Stimulated activated CD4-positive, alpha-beta T cell treated with anti-CD3 and anti-CD28 coated beads, TNF-alpha, amount 100 ng/mL, for 24 hours (primary cell): Measurements from ENCODE around the gene MAP2K7.
"Not testable (repeated sequence)": the region's sequence is repeated elsewhere in the genome, so short reads cannot be mapped to it uniquely, and the experiment has no call there.

Experiments
- DNase-seq, 3 experiments: peaks; one replicate each; pipeline ENCODE4 v3.0.0-alpha.2; 2020; ENCODE audit warnings: low read depth in 3 of 3

MAP2K7 gene

GRCh38 chr19:7931221-7932061 is 27.8 kb downstream of the MAP2K7 start:
- DNase-seq, result no peak

DNA sequence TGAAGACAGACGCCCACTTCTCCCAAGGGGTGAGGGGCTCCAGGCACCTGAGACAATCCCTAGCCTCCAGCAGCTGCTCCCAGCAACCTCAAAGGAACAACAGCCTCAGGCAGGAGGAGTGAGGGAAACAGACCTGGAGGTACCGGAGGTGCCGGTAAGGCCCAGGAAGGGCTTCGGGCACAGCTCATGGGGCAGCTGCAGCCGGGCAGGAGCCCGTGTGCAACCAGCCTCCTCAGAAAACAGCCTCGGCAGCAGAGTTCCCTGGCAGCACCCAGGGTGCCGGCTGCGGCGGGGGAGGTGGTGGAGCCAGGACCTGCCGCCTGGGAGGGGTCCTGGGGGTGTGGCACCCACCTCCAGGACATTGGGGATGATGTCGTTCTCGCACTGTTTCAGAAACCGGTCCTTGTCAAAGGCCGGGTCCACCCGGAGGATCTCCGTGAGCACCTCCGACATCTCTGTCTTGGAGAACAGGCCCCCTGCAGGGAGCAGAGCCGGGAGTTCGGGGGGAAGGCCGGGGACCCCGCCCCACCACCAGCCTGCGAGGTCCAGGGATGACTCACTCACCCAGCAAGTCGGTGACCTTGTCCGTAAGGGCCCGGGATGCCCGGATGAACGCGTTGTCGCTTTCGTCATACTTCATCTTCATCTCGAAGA is 28.7 kb downstream of the MAP2K7 start:
- DNase-seq, result no peak

DNA sequence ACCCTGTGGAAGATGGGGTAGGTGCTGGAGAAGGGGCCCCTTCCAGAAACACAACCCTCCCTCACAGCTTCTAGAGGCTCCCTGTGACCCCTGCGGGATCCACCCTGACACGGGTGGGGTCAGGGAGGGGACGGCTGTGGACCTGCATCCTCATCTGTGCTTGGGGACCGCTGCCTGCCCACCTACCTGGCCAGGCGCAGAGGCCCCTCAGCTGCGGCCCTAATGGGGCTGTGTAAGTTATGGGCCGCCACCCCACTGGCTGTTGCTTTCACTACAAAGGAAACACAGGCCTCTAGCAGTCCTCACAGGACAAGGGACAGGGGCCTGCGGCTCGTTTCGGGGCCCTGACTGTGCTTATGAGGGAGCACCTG is 29.2 kb downstream of the MAP2K7 start:
- no peak for DNase-seq

- no peak for DNase-seq
Observed at GRCh38 chr19:7933411-7933810, 29.7 kb downstream of the MAP2K7 start.

GRCh38 chr19:7933828-7934725 is 30.4 kb downstream of the MAP2K7 start:
- DNase-seq, result no peak

DNA sequence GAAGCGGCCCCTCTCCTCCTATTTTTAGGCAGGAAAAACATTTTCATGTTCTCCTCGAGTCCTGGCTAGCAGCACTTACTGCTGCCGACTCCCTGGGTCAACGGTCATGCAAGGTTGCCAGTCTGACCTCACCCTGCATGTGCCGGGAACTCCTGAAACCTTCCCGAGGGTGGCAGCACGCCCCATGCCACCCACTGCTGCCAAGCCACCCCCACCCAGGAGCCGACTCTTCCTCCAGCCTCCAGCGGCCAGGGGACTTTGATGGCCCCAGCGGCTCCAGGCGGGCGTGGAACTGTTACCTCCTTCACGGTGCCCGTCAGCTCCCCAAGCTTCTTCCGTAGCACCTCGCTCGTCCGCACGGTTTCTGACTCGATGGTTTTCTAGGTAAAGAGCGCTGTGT is 31.1 kb downstream of the MAP2K7 start:
- DNase-seq, result no peak

DNA sequence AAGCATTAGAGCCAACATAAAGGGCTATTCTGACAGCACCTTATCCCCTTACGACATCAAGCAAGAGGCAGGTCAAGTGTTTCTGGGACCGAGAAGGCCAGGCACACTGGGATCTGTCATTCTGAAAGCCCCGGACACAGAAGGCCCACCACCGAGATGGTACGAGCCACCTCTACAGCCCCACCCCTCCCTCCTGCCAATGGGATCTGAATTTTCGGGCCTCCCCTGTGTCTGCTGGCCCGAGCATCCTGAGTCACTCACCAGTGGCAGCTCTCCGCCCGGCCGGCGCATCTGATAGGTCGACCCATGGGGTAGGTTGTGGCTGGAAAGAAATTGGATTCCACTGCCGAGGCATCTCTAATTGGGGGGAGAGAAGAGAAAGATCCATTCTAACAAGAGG is 37.2 kb downstream of the MAP2K7 start:
- DNase-seq, result no peak

DNA sequence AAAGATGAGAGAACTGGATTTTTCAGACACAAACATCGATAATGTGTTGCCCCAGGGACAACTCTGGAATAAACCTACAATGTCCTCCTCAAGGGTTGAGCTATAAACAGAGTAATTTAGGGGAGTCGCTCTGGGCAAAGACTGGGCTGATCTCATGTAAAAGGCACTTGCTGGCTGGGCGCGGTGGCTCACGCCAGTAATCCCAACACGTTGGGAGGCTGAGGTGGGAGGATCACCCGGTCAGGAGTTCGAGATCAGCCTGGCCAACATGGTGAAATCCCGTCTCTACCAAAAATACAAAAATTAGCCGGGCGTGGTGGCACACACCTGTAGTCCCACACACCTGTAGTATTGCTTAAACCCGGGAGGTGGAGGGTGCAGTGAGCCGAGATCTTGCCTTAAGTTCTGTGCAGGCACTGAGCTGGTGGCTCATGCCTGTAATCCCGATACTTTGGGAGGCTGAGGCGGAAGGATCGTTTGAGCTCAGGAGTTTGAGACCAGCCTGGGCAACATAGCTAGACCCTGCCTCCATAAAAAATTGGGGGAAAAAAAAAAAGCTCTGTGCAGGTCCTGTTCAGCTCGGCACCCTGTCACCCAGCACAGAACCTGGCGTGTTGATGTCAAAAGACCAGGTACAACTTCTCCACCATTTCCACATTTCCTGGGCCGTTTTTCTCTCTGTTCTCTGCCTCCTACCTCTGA is 38.4 kb downstream of the MAP2K7 start:
- DNase-seq, result no peak

- DNase-seq, result no peak
Observed at GRCh38 chr19:7942981-7943443, 39.3 kb downstream of the MAP2K7 start.

GRCh38 chr19:7943444-7944176 is 39.9 kb downstream of the MAP2K7 start, which contains the start of gene TIMM44:
TIMM44 (minus strand) TSS chr19:7943666; CDS start chr19:7943651, 15 bp downstream.
- DNase-seq, result peak; percentile 98 to 99 (median 98)

DNA sequence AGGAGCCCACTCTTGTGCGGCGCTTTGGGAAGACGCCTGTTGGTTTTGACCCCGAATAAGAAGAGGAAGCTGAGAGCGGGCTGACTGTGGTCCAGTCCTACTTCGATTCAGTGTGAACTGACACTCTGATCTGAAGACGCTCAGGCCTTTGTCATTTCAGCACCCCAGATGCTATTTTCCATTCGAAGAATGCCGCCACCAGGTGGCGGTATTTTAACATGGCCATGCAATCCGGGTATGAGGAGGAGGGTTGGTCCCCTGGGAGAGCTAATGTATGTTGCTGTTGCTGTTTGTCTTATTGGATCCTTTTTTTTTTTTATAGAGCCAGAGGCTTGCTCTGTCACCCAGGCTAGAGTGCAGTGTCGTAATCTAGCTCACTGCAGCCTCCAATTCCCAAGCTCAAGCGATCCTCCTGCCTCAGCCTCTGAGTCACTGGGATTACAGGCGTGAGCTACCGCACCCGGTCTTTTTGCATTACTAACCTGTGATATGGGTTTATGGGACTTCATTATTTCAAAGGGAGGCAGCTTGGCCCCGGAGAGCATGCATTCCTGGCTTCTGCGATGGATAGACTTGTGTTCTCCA is 40.6 kb downstream of the MAP2K7 start:
- DNase-seq, result peak; percentile 69 to 87 (median 87)

DNA sequence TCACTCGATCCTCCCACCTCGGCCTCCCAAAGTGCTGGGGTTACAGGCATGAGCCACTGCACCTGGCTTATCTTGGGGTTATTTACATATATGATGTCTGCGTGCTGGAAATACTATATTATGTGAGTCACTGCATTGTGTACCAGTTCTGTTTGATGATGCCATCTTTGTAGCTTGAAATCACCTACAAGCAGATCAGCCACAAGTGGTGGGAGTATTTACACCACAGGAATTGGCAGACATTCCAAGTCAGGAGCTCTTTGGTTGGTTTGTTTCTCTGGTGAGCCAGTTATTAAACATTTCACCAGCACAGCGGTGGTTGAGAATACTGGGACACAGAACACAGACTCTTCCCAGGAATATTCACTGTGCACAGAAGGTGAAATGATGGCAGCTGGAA is 44.3 kb downstream of the MAP2K7 start:
- no peak for DNase-seq

DNA sequence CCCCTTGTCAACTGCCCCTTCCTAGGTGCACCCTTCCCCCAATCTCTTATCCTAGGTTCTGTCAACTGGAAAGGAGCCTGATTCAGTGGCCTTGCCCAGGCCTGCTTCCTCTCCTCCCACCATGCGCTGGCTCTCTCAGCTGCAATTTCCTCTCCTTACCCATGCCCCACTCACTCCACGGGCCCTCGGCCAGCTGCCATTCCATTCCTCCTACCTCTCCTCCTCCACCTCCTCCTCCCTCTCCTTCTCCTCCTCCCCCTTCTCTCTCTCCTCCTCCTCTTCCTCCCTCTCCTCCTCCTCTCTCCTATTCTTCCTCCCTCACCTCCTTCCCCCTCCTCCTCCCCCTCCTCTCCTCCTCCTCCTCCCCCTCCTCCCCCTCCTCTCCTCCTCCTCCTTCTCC is 49.4 kb downstream of the MAP2K7 start:
- DNase-seq, result no peak

- DNase-seq, result no peak
Observed at GRCh38 chr19:7953576-7953975, 49.9 kb downstream of the MAP2K7 start.

DNA sequence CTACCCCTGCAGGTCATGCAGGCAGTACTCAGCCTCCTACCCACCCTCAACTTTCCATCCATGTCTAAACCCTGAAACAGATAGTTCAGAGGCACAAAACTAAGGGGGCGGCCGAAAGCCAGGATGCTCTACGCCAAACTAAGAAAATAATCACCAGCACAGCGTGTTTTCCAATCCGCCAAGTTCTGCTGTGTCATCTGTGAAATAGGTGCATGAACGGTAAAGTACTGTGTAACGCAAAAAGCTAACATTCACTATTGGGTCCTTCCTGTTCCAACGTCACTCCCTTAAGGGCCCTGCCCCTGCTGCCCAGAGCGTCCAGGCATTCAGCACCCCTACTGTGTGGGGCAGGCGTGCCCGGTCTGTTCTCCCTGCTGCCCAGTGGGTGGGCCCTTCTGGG is 52.0 kb downstream of the MAP2K7 start:
- no peak for DNase-seq

GRCh38 chr19:7959211-7959610 is 55.5 kb downstream of the MAP2K7 start:
- DNase-seq, result no peak

DNA sequence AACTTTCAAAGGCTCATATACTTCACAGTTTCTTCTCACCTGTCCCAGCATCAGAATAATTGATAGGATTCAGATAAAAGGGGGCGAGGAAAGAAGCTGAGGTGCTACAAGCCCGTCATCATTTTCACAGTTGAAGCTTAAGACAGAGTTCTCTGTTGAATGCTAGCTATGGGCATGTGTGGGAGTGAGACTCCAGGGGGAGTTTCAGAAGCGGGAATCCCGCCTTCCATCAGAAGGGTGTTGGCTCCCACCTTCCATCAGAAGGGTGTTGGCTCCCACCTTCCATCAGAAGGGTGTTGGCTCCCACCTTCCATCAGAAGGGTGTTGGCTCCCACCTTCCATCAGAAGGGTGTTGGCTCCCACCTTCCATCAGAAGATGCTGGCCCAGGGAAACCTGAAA is 57.4 kb downstream of the MAP2K7 start:
- not testable (repeated sequence) for DNase-seq

DNA sequence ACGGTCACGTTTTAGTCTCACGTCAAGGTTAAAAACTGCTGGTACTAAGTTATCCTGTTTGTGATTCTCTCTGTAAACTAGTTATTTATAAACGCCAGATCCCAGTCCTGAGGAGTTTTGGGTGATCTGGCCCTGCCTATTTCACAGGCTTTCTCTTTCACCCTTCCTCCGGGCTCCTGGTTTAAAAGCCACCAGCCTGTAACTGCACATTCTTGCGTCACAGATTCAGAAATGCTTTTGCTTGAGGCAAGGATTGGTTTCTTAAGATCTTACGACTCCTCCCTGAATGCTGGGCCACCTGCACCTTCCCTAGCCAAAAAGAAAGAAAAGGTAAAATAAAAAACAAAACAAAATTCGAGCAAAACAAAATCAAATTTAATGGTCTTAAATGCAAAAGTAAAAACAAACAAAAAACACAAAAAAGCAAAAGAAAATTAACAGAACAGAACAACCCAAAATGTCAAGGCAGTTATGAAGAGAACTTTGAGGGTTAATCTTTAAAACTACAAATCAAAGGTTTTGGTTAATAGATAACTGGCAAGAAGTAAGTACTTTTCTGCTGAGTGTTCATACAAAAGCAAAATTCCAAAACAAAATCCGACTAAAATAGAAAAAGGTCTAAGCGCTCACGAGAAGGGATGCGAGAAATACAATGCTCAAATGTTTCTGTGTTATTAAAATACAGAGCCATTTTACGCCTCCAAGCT is 58.4 kb downstream of the MAP2K7 start:
- DNase-seq, result no peak

DNA sequence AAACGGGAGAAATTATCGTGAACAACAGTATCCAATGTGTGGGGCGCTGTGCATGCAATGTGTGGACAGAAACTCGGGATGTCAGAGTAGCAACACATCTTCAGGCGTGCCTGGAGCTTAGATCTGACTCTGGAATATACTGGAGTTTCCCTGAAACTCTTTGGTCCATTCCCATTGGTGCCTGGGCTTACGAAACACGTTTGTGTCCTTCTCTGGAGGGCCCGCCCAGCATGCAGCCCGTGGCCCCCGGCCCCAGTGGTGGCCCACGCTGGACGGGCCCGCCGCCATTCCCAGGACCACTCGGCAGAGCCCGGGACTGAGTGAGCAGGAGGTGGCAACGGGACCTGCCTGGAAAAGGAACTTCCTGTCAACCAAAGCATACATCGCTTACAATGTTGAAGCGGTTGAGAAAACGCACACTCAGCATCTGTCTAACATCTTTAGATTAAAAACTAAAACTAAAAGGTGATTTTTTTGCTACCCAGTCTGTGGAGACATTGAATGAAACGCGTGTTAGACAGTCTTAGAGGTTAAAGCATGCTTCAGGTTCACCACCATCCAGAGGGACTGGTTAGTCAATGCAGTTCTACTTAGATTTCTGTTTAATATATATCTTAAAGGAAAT is 59.1 kb downstream of the MAP2K7 start:
- no peak for DNase-seq
